H9 (cell line): Measurements from ENCODE around the gene UPK2. TPM values are rescaled to one million over a fixed set of nuclear protein-coding genes. Genes with fewer than 3 reads are reported as not detected.

Experiments
- DNase-seq: peaks from one replicate; pipeline ENCODE4 v3.0.0-alpha.2; 2017
- H2AFZ ChIP-seq: one replicate; pipeline ENCODE4 v1.6.1; 2013; ENCODE audit warnings: mild to moderate bottlenecking, low read length, control low read depth, moderate library complexity
- H2AK5ac ChIP-seq: 2 replicates; pipeline ENCODE4 v1.6.1; 2013; ENCODE audit warnings: low read length, control low read depth, mixed read lengths; ENCODE audit not compliant: insufficient read length
- H2BK120ac ChIP-seq: one replicate; pipeline ENCODE4 v1.6.1; 2013; ENCODE audit warnings: low read depth, mild to moderate bottlenecking, low read length, control low read depth, inconsistent platforms; ENCODE audit not compliant: poor library complexity, severe bottlenecking
- H2BK12ac ChIP-seq: 2 replicates; pipeline ENCODE4 v1.6.1; 2013; ENCODE audit warnings: low read length, control low read depth, mixed read lengths, low read depth; ENCODE audit not compliant: insufficient read length
- H2BK15ac ChIP-seq: 2 replicates; pipeline ENCODE4 v1.6.1; 2013; ENCODE audit warnings: low read depth, low read length, control low read depth
- H2BK20ac ChIP-seq: one replicate; pipeline ENCODE4 v1.6.1; 2013; ENCODE audit warnings: low read depth, mild to moderate bottlenecking, low read length, control low read depth, inconsistent platforms; ENCODE audit not compliant: poor library complexity, severe bottlenecking
- H2BK5ac ChIP-seq: 2 replicates; pipeline ENCODE4 v1.6.1; 2013; ENCODE audit warnings: low read length, control low read depth, mixed read lengths; ENCODE audit not compliant: insufficient read length
- H3K14ac ChIP-seq: 2 replicates; pipeline ENCODE4 v1.6.1; 2013; ENCODE audit warnings: low read length, control low read depth; ENCODE audit not compliant: insufficient read depth
- H3K18ac ChIP-seq: 2 replicates; pipeline ENCODE4 v1.6.1; 2013; ENCODE audit warnings: low read depth, mild to moderate bottlenecking, mixed read lengths, low read length, control low read depth; ENCODE audit not compliant: insufficient read length
- H3K23ac ChIP-seq: 2 replicates; pipeline ENCODE4 v1.6.1; 2013; ENCODE audit warnings: low read length, control low read depth, mixed read lengths, low read depth; ENCODE audit not compliant: insufficient read length
- H3K23me2 ChIP-seq: 2 replicates; pipeline ENCODE4 v1.6.1; 2013; ENCODE audit warnings: low read depth, mild to moderate bottlenecking, mixed read lengths, low read length, control low read depth; ENCODE audit not compliant: insufficient read length, poor library complexity, severe bottlenecking
- H3K27ac ChIP-seq: 2 replicates; pipeline ENCODE4 v1.5.1; 2013; ENCODE audit warnings: low read length, control low read depth, mixed read lengths, low read depth; ENCODE audit not compliant: insufficient read length
- H3K27me3 ChIP-seq: 2 replicates; pipeline ENCODE4 v1.6.1; 2013; ENCODE audit warnings: low read length, control low read depth, inconsistent platforms; ENCODE audit not compliant: insufficient read depth
- H3K4ac ChIP-seq: 2 replicates; pipeline ENCODE4 v1.6.1; 2013; ENCODE audit warnings: low read depth, mild to moderate bottlenecking, control low read depth, inconsistent platforms, low read length, moderate library complexity
- H3K4me1 ChIP-seq: 2 replicates; pipeline ENCODE4 v1.6.1; 2013; ENCODE audit warnings: low read length, control low read depth, inconsistent platforms; ENCODE audit not compliant: insufficient read depth
- H3K4me2 ChIP-seq: 2 replicates; pipeline ENCODE4 v1.6.1; 2013; ENCODE audit warnings: low read length, control low read depth, mixed read lengths; ENCODE audit not compliant: insufficient read length, insufficient read depth
- H3K56ac ChIP-seq: 2 replicates; pipeline ENCODE4 v1.6.1; 2013; ENCODE audit warnings: low read depth, mild to moderate bottlenecking, mixed read lengths, low read length, control low read depth; ENCODE audit not compliant: insufficient read length
- H3K79me1 ChIP-seq: 2 replicates; pipeline ENCODE4 v1.6.1; 2013; ENCODE audit warnings: low read depth, mild to moderate bottlenecking, moderate library complexity, low read length, control low read depth, inconsistent platforms; ENCODE audit not compliant: insufficient read depth, poor library complexity, severe bottlenecking
- H3K79me2 ChIP-seq: 2 replicates; pipeline ENCODE4 v1.6.1; 2013; ENCODE audit warnings: low read length, control low read depth, inconsistent platforms; ENCODE audit not compliant: insufficient read depth
- H3K9ac ChIP-seq: 2 replicates; pipeline ENCODE4 v1.6.1; 2013; ENCODE audit warnings: low read length, control low read depth, mixed read lengths; ENCODE audit not compliant: insufficient read length; ENCODE audit errors: extremely low read depth
- H3K9me3 ChIP-seq: one replicate; pipeline ENCODE4 v1.6.1; 2013; ENCODE audit warnings: low read depth, low read length, inconsistent platforms; ENCODE audit not compliant: control insufficient read depth
- H3T11ph ChIP-seq: one replicate; pipeline ENCODE4 v1.6.1; 2013; ENCODE audit warnings: mild to moderate bottlenecking, low read length, control low read depth, inconsistent platforms
- H4K20me1 ChIP-seq: one replicate; pipeline ENCODE4 v1.6.1; 2013; ENCODE audit not compliant: control insufficient read depth, insufficient read length, insufficient read depth
- H4K5ac ChIP-seq: 2 replicates; pipeline ENCODE4 v1.6.1; 2013; ENCODE audit warnings: low read depth, mild to moderate bottlenecking, mixed read lengths, low read length, control low read depth; ENCODE audit not compliant: insufficient read length
- H4K8ac ChIP-seq: replicated peaks from 2 replicates; pipeline ENCODE4 v1.6.1; 2013; ENCODE audit warnings: low read length, control low read depth, mixed read lengths, low read depth; ENCODE audit not compliant: insufficient read length
- H4K91ac ChIP-seq: 2 replicates; pipeline ENCODE4 v1.6.1; 2013; ENCODE audit warnings: low read depth, mild to moderate bottlenecking, moderate library complexity, mixed read lengths, low read length, control low read depth; ENCODE audit not compliant: insufficient read length
- H3K27ac Mint-ChIP-seq, 3 experiments: 2 replicates in 2 of 3; 3 replicates in 1 of 3; pipeline ENCODE4 v1.8.0; 2020 to 2021; ENCODE audit warnings: mixed read lengths in 3 of 3, mild to moderate bottlenecking in 1 of 3, moderate library complexity in 1 of 3
- H3K27me3 Mint-ChIP-seq: 2 replicates; pipeline ENCODE4 v1.8.0; 2021; ENCODE audit warnings: low read depth, mild to moderate bottlenecking, moderate library complexity, mixed read lengths
- H3K36me3 Mint-ChIP-seq, 3 experiments: 2 replicates in 2 of 3; 3 replicates in 1 of 3; pipeline ENCODE4 v1.8.0; 2020 to 2021; ENCODE audit warnings: low read depth in 3 of 3, mixed read lengths in 3 of 3; ENCODE audit not compliant: insufficient read depth in 1 of 3
- H3K4me1 Mint-ChIP-seq, 2 experiments: 2 replicates each; pipeline ENCODE4 v1.8.0; 2020; ENCODE audit warnings: mixed read lengths in 2 of 2
- H3K4me3 Mint-ChIP-seq, 2 experiments: 2 replicates in 1 of 2; 3 replicates in 1 of 2; pipeline ENCODE4 v1.8.0; 2020 to 2021; ENCODE audit warnings: mild to moderate bottlenecking in 2 of 2, mixed read lengths in 2 of 2, moderate library complexity in 1 of 2
- H3K9me3 Mint-ChIP-seq, 2 experiments: 2 replicates in 1 of 2; 3 replicates in 1 of 2; pipeline ENCODE4 v1.8.0; 2020; ENCODE audit warnings: mild to moderate bottlenecking in 2 of 2, mixed read lengths in 2 of 2, moderate library complexity in 1 of 2
- WGBS: extraction: QIAGEN DNeasy Blood & Tissue Kit; methylation state at CpG from one replicate; pipeline ENCODE4 v1.1.7; 2013; ENCODE audit warnings: missing lambda C conversion rate, low lambda C conversion rate, mixed read lengths; ENCODE audit not compliant: insufficient read length; ENCODE audit errors: extremely low coverage; 5-methylcytosine and 5-hydroxymethylcytosine counted together
- total RNA-seq: library from RNA; stranded (reverse); gene quantifications from 2 replicates; pipeline ENCODE4 v1.2.1, GENCODE V29; 2021
- TF ChIP-seq, protein P1 (sequence below): fragments of 200-600 bp; sonication (generic); conservative IDR thresholded peaks from 3 replicates; pipeline ENCODE4 v1.8.0; 2021; ENCODE audit warnings: antibody characterized with exemption, mild to moderate bottlenecking

The UPK2 gene
- total RNA-seq, 1 experiment from 2014 or later = 0.33 TPM

- Histone ChIP-seq H3K9ac (peak overlapping the region; percentile 81), H3K4me1 (no peaks in the 10 kb centered on the region), H3K4ac (no peak overlapping the region), H3K79me2 (no peaks in the 10 kb centered on the region; the same call in 1 of the 2 replicates), H3K18ac (no peak overlapping the region), H3T11ph (no peak overlapping the region), H3K79me1 (no peaks in the 10 kb centered on the region), H2AFZ (no peak overlapping the region), H4K20me1 (no peaks in the 10 kb centered on the region), H4K91ac (no peak overlapping the region), H2AK5ac (no peak overlapping the region), H4K5ac (peak overlapping the region; percentile 40), H3K23me2 (peaks cover 11% of the 10 kb centered on the region), H3K14ac (peak overlapping the region; percentile 42; the same call in 1 of the 2 replicates), H2BK12ac (no peak overlapping the region), H3K23ac (no peak overlapping the region), H3K27me3 (no peaks in the 10 kb centered on the region), H2BK5ac (no peak overlapping the region), H3K4me2 (peak overlapping the region; percentile 68), H3K9me3 (no peaks in the 10 kb centered on the region), H2BK15ac (no peak overlapping the region), H3K56ac (no peak overlapping the region), H3K27ac (peak overlapping the region; percentile 41), H4K8ac (no peak overlapping the region), H2BK120ac (no peak overlapping the region), H2BK20ac (no peak overlapping the region)
- Mint-ChIP-seq H3K36me3 (peaks cover 28 to 72% (median 53%) of the 10 kb centered on the region in 3 experiments), H3K27ac (peak overlapping the region; percentile 87 to 98 (median 98)), H3K9me3 (no peaks in the 10 kb centered on the region), H3K4me3 (peak overlapping the region; percentile 95 to 99), H3K27me3 (no peaks in the 10 kb centered on the region), H3K4me1 (peaks cover 17 to 18% of the 10 kb centered on the region in 2 experiments)
- TF ChIP-seq, protein P1, sequence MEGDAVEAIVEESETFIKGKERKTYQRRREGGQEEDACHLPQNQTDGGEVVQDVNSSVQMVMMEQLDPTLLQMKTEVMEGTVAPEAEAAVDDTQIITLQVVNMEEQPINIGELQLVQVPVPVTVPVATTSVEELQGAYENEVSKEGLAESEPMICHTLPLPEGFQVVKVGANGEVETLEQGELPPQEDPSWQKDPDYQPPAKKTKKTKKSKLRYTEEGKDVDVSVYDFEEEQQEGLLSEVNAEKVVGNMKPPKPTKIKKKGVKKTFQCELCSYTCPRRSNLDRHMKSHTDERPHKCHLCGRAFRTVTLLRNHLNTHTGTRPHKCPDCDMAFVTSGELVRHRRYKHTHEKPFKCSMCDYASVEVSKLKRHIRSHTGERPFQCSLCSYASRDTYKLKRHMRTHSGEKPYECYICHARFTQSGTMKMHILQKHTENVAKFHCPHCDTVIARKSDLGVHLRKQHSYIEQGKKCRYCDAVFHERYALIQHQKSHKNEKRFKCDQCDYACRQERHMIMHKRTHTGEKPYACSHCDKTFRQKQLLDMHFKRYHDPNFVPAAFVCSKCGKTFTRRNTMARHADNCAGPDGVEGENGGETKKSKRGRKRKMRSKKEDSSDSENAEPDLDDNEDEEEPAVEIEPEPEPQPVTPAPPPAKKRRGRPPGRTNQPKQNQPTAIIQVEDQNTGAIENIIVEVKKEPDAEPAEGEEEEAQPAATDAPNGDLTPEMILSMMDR = no peak
- no CpG with 5 or more reads among the region's 6 CpGs for WGBS
- peak; percentile 66 for DNase-seq
These were observed 42.7 kb downstream of the UPK2 start for GRCh38 chr11:118998822-118999221.
